ENCODE results near the gene RCAN2.
"Not testable (repeated sequence)": the region's sequence is repeated elsewhere in the genome, so short reads cannot be mapped to it uniquely, and the experiment has no call there.

RCAN2 gene

DNA sequence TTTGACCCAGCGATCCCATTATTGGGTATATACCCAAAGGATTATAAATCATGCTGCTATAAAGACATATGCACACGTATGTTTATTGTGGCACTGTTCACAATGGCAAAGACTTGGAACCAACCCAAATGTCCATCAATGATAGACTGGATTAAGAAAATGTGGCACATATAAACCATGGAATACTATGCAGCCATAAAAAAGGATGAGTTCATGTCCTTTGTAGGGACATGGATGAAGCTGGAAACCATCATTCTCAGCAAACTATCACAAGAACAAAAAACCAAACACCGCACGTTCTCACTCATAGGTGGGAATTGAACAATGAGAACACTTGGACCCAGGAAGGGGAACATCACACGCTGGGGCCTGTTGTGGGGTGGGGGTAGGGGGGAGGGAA is 103.5 kb downstream of the RCAN2 start:
- DNase-seq (ENCODE audit: low read depth in 2 of 2) = not testable (repeated sequence)

DNA sequence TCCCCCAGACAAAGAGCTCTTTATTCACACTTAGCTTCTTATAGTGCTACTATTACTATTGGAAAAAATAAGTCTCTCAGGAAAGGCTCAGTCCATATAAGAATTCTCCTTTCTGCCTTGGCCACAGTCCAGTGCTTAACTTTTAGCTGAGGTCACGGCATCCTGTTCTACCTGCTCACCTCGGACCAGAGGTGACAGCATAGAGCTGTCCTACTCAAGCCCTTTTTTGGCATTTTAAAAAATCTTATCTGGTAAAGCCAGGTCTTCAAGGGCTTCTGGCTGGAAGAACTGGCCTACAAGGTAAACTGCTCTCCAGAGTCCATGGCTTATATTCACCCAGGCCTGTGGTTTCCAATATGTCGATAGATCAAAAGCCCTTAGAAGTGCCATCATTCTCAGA is 109.7 kb downstream of the RCAN2 start:
- no peak for DNase-seq (ENCODE audit: low read depth in 2 of 2)

DNA sequence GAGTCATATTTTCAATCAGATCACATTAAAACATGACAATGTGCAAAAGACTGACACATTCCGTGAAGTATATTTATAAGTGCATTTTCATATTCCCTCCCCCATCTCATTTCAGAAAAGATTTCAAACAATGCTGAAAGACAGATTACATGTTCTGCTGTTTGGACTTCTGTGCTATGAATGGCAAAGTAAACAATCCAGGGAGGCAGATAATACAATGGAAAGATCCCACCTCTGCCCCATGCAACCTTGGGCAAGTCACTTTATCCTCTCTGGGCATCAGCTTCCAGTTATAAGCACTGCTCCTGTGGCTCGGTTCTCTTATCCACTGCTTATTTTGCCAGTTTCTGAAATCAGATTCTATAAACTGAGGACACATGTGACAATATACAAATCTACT is 110.2 kb downstream of the RCAN2 start:
- DNase-seq (ENCODE audit: low read depth in 2 of 2) = no peak

DNA sequence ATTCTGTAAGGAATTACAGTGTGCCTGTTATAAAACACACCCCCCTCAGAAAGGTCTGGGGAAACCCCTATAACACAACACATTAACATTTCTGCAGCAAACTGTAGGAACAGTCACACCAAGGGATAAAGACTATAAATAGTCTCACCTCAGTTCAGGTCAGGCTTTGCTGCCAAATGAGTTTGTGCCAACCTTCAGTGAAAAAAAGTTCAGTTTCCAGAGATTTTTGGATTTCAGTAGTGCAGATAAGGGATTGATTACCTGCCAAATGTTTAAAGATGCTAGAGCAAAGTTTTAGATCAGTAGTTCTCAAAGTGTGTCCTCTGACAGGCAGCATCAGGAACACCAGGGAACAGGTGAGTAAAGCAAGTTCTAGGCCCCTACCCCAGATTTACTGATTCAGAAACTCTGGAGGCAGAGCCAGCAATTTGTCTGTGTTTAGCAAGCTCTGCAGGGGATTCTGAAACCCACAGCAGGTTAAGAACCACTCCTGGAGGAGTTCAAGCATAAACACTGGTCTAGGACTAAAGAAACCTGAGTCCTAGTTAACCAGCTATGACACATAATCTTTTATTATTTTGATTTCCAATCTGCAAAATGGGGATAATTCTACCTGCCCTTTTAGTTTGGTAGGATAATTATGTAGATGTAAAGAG is 111.0 kb downstream of the RCAN2 start:
- no peak for DNase-seq (ENCODE audit: low read depth in 2 of 2)

DNA sequence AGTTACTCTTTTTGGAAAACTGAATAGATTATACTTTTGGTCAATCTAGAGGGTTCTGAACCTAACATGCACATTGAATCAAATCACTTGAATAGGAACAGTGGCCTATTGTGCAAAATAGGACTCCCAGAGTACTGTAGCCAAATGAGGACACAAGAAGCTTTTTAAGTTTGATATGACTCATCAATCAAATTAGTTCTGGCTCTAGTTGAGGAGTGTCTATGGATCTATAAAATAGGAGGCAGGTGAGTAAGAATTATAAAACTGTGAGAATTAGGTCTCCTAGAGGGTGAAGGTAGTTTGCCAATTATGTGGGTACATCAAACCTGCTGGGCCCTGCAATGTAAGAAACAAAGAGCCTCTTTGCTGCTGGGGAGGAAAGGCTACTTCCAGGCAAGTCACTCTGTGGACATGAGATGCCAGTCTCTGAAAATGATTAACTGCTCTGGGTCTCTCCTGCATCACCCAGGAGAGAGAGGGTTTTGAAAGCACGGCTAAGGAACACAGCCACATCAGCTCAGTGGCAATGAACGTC is 112.3 kb downstream of the RCAN2 start:
- DNase-seq (ENCODE audit: low read depth in 2 of 2) = no peak

DNA sequence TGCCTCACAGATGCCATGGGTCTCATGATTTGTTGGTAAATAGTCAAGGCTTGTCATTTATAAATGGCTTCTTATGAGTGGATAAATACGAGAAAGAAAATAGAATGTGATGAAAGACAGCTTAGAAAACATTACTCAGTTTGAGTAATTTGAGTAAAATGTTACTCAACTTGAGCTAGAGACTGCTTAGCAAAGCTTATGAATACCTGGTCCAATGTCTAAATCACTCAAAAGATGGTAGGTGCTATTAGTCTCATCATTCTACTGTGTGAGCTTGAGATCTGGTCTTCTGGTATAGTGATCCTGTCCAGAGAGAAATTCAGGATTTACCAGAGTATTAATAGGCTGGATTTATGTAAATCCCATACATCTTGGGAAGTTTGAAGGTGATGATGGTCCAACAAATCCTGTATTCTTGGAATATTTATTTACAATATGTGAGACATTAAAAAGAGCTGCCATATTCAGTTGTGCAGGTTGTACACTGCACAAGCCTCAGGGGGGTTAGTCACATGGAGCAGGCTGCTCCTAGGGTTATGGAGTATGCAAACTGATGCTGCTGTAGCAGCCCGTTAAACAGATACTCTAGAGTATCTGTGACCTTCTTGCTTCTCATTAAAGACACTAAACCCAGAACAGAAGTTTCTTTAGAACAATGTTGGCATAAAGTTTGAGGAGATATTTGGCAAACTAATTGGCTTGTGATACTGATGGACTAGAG is 112.9 kb downstream of the RCAN2 start:
- DNase-seq (ENCODE audit: low read depth in 2 of 2) = no peak

DNA sequence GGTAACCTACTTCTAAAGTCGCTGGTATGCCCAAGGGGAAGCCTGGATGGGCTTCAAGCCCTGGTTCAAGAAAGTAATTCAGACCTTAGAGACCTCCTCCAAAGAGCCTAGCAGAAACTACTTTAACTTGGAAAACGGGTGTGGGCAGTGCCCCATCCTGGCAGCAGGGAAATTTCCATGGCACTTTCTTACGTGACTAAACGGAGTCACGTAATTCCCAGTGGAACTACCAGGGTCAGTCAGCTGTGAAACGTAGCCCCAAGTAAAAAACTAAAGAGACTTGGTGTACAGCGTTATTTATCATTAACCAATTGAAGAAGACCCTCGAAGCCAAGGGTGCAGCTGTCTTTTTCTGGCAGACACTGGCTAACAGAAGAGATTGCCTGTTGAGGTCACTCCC is 114.0 kb downstream of the RCAN2 start:
- no peak for DNase-seq (ENCODE audit: low read depth in 2 of 2)

DNA sequence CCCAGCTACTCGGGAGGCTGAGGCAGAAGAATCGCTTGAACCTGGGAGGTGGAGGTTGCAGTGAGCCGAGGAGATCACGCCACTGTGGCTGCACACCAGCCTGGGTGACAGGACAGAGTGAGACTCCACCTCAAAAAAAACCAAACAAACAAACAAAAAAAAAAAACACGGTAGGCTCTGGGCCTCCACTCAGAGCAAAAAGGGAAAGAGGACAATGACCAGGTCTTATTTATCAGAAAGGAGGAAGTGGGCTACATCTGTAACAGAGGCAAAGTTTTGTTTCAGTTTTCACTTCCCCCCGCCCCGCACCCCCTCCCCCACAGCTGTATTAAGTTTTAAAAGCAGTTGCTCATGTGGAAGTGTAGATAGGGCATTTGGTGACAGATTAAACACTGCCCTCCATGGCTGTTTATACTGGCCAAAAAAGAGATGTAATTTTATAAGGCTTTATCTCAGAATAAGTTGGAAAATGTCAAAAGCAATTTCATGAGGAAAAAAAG is 114.6 kb downstream of the RCAN2 start:
- DNase-seq (ENCODE audit: low read depth in 2 of 2) = no peak

DNA sequence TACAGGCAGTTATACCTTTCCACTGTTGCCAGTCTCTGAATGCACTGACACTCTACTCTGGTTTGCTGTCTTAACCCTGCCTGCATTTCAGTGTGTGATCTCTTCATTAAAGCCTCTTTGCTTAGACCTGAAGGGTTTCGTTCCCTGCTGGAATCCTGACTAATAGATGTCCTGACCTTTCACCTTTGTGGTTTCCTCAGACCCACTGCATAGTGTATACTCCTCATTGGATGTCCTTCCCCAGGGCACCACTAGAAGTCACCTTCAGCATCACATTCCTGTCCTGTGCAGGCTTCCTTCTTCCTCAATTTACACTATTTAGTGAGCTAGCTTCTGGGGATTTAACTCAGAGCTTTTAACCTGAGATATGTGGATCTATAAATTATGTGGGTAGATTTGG is 120.6 kb downstream of the RCAN2 start:
- DNase-seq (ENCODE audit: low read depth in 2 of 2) = no peak

DNA sequence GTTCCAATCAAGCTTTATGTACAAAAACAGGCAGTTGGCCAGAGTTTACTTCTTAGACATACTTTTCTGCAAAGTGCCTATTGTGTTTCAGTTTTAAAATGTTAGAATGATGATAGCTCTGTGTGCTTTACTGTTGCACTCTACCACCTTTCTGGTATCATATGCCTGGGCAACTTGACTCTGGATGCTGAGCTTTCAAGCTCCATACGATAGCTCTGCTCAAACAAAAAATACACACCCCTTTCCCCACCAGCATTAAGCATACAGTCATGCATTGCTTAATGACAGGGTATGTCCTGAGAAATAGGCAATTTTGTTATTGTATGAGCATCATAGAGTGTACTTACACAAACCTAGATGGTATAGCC is 123.1 kb downstream of the RCAN2 start:
- DNase-seq (ENCODE audit: low read depth in 2 of 2) = no peak

DNA sequence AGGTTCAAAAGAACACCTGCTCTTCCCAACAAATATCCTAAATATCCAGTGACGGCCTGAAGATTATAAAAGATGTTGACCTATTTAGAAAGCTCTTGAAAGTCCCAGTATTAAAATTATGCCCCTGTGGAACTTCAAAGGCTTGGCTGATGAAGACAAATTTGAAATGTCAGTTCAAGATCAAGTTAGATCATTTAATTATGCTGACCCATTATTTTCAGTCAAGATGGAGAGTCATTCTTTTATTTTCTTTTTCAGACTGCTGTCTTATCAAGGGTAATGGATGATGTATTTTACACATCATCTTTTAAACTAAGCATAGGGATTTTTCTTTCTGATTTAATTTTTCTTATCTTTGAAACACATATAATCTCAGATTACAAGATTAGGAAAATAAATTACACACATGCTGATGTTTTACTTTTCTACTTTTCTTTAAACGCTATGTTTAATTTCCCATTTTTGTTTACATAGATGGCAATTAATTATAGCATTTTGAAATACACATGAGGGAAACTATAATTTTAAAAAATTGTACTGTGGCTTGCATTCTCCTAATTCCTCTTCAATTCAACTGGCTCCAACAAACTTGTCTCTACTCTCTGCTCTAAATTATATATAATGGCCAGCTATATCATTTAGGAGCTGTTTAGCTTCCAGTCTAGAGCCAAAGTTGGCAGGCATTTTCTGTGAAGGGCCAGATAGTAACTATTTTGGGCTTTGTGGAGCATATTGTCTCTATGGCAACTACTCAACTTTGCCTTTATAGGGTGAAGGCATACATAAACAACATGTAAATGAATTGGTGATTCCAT is 123.7 kb downstream of the RCAN2 start:
- no peak for DNase-seq (ENCODE audit: low read depth in 2 of 2)

DNA sequence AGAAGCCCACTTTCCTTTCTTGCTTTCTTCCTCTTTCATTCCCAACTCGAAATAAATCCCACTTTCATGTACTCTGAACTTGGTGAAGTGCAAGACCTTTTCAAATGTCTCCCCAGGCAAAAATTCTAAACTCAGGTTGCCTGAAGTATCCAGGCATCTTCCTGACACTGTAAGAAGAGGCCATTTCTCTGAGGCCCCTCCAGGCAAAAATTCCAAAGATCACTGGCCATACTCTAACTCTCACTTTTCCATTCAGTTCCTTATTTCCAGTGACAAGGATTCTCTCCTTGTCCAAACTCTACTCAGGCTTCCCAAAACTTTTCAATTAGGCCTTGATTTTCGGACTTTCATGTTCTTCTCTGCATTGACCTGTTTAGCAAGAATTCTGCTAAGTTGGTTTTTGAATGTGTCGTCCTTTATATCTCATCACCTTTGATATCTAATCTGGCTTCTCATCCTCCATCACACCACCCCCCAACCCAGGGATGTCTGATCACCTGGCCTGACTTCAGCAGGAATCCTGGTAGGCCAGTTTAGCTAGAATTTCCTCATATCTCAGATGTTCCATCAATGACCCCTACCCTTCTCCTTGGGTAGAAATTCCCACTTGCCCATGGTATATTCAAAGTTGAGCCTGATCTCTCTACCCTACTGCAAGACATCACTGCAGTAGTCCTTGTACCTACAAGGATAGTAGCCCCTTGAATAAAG is 124.9 kb downstream of the RCAN2 start:
- DNase-seq (ENCODE audit: low read depth in 2 of 2) = no peak

DNA sequence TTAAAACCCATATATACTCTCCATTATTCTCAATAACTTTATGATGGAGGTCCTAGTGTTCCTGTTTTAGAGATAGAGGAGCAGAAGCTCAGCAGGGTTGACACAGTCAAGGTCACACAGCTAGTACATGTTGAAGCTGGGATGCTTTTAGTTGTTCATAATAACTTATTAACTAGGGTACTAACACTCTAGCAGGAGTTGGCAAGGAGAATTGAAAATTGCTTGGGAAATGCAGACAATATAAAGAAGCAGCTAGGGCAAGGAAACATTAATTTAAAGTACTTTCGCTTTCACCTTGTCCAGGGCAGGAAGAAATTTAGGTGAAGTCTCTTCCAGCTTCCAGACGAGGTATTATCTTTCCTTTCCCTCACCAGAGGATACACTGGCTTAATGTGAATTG is 133.7 kb downstream of the RCAN2 start:
- DNase-seq (ENCODE audit: low read depth in 2 of 2) = no peak

DNA sequence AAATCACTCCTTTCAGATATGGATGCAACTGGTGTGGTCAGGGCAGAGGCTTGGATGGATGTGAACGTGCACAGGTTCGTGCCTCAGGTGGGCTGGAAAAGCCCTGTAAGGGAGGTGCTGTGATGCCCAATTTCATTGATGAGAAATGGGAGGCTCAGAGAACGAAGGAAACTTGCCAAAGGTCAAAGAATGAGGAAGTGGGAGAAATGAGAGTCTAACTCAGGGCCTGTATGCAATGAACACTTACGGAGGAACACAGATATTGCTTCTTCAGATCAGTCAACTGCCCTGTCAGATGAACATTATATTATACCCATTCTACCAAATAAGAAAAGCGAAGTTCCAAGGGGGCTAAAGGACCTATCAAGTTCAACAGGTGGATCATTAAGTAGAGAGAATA is 134.7 kb downstream of the RCAN2 start:
- DNase-seq (ENCODE audit: low read depth in 2 of 2) = no peak

DNA sequence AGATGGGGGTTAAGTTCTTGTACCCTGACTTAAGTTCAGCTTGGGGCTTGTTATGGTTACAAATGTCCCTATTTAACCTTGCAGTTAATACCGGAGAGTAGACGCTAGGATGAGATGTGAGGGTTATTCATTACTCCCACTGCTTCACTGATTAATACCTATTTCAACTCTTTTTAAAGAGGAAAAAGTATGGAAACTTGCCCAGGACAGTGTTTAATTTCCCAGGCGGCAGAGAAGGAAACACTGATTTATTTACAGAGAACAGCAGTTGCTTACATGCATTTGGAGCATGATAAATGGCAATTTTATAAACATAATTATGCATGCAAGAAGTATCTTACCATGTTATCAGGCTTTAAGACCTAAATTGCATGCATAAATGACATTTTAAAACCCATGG is 137.7 kb downstream of the RCAN2 start:
- no peak for DNase-seq (ENCODE audit: low read depth in 2 of 2)

DNA sequence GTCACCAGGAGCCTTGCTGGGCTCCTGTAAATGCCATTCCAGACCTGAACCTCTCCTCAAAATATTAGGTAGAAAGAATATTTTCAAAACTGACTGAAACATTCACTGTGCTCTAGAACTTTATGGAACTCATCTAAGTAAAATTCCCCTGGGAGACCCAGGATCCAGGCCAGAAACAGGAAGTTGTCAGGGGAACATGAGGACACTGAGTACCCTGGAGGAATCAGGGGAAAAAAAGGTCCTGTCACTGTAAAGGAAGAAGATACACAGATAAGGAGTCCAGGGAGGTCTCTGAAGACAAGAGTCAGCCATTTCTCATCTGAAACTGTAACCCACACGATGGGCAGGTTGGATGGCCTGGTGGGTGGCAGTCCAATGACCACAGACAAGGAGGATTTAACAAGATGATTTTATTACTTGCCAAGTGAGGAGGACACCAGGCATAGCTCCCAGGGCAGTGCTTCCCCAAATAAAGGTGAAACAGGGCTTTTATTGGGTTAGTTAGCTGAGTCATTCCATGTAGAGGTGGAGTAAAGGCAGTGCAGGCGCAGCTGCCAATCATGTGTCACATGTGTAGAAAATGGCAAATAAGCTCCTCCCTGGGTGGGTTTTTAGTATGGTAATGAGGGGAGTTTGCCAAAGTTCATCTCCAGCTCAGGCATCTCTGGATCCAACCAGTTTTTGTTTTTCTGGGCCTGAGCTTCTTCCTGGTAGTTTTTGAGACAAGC is 138.5 kb downstream of the RCAN2 start:
- no peak for DNase-seq (ENCODE audit: low read depth in 2 of 2)

DNA sequence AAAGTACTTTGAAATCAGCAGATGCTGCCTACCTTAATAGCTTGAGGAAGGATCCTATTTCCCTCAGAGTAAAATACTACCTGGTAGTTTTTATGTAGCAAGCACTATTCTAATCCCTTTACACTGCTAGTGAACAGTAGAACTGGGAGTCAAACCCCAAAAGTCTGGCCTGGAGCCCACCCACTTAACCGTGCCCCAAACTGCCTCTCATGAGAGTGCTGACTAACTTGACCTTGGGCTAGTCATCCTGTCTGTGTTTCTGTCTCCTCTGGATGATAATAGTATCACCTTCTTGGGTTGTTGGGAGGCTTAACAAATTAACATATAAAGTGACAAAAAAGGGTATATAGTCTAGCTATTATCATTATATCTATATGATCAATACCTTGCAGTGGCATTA is 140.5 kb downstream of the RCAN2 start:
- DNase-seq (ENCODE audit: low read depth in 2 of 2) = no peak

DNA sequence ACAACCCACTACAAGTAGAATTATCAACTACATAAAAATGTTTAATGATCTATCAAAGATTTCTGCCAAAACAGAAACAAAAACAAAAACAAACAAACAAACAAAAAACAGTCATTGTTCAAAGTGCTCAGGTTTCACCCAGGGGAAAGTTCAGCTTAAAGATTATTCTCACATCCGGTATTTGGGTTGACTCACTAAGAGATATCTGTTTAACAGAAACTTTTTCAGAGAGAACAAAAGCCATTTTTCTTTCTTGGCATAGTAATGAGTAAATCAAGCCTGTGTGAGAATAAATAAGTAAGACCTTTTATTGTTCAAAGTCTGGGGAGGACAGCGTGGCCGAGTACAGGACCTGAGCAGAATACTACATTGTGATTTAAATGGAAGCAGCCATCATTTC is 143.6 kb downstream of the RCAN2 start:
- no peak for DNase-seq (ENCODE audit: low read depth in 2 of 2)

DNA sequence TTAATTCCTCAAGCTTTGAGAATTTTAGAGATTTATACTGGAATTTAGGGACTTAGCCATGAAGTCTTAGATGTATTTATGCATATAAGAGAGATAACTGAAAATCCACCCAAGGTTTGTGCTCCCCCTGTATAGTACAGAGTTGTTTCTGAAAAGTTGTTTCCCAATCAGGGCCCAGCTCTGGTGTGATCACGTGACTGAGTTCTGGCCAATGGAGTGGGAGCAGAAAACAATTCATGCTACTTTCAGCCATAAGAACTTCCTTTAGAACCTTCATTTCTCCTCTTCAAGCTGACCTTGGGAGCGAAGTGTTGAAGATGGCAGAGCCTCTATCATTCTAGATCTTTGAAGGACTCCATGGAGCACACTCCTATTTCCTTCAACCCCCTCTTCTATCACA is 151.0 kb downstream of the RCAN2 start:
- DNase-seq (ENCODE audit: low read depth in 2 of 2) = no peak

DNA sequence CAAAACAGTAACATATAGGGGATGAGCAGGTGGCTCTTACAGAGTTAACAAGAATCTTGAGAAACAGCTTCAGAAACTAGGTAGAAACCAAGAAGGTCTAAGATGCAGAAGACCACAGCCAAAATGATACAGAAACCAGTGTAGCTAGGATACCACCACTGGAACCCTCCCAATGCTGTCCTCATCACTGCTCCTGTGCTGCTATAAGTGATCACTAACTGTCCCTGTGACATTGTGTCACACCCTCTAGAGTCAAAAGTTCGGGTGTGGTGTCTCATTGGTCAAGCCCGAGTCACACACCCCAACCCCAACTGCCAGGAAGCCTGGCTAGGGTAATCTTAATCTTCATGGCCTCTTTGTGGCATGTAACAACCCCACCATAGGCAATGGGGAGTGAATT is 153.1 kb downstream of the RCAN2 start:
- DNase-seq (ENCODE audit: low read depth in 2 of 2) = no peak

DNA sequence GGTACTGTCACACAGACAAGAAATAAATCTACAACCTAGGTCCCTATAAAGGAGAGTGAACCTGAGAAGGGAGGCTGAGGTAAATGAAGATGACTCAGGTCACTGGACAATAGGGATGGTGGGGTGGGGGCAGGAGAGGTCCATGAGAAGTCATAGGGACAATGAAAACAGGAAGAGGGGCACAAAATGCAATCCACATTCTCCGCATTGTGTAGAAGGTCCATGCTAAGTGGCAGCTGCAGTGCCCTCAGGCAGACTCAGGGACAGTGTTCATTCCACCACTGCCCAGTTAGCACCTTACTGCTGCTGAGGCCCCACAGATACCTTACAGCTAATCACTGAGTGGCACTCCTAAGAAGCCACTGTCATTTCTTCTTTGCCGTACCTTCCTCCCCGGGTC is 156.8 kb downstream of the RCAN2 start:
- DNase-seq (ENCODE audit: low read depth in 2 of 2) = no peak

Data from stimulated activated CD8-positive, alpha-beta memory T cell treated with anti-CD3 and anti-CD28 coated beads, Interleukin-7, amount 100 ng/mL, for 1 hour (primary cell).